ENCODE results near the gene CASP14. TPM values are rescaled to one million over a fixed set of nuclear protein-coding genes. Genes with fewer than 3 reads are reported as not detected.

Gene CASP14
- total and polyA plus RNA-seq, 2 experiments from 2014 or later, result not detected

DNA sequence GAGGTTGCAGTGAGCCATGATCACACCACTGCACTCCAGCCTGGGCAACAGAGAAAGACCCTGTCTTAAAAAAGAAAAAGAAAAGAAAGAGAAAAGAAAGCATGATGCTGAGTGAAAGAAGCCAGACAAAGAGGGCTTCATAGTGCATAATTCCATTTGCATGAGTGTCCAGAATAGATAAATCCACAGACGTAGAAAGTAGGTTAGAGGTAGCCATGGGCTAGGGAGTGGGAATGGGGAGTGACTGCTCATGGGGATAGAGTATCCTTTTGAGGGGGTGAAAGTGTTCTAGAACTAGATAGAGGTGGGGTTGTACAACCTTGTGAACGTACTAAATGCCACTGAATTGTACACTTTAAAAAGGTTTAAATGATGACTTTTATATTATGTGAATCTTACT is 25.1 kb downstream of the CASP14 start:
- no peak overlapping the region for H3K27ac ChIP-seq (ENCODE audit: low read depth)
- H3K36me3 ChIP-seq (ENCODE audit: insufficient read depth), result no peaks in the 10 kb centered on the region
- H3K9me3 Mint-ChIP-seq, result peaks cover 32% of the 10 kb centered on the region
- H3F3A ChIP-seq (replicated peaks; ENCODE audit: low read depth), result no peaks in the 10 kb centered on the region
- no peak overlapping the region for H3K4me2 ChIP-seq
- H3K4me1 Mint-ChIP-seq, result no peaks in the 10 kb centered on the region
- no peaks in the 10 kb centered on the region for H3K4me1 ChIP-seq (ENCODE audit: insufficient read depth)
- H3K27me3 Mint-ChIP-seq (ENCODE audit: insufficient read depth, low read depth, poor library complexity), result peaks cover 2% of the 10 kb centered on the region
- DNase-seq (ENCODE audit: low spot score) (no peak), ATAC-seq (no peak)
- TF ChIP-seq, protein P1, sequence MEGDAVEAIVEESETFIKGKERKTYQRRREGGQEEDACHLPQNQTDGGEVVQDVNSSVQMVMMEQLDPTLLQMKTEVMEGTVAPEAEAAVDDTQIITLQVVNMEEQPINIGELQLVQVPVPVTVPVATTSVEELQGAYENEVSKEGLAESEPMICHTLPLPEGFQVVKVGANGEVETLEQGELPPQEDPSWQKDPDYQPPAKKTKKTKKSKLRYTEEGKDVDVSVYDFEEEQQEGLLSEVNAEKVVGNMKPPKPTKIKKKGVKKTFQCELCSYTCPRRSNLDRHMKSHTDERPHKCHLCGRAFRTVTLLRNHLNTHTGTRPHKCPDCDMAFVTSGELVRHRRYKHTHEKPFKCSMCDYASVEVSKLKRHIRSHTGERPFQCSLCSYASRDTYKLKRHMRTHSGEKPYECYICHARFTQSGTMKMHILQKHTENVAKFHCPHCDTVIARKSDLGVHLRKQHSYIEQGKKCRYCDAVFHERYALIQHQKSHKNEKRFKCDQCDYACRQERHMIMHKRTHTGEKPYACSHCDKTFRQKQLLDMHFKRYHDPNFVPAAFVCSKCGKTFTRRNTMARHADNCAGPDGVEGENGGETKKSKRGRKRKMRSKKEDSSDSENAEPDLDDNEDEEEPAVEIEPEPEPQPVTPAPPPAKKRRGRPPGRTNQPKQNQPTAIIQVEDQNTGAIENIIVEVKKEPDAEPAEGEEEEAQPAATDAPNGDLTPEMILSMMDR (conservative IDR thresholded peaks at IDR 0.05; ENCODE audit: low read depth in 2 of 2), result no peak
- TF ChIP-seq EZH2phosphoT487 (IDR thresholded peaks at IDR 0.05; ENCODE audit: unreplicated experiment), result no peak
- TF ChIP-seq EZH2 (IDR thresholded peaks at IDR 0.05; ENCODE audit: low read depth, unreplicated experiment), result no peak
- TF ChIP-seq ZNF114 (CRISPR knock-in tag; IDR thresholded peaks at IDR 0.05), result no peak
- TF ChIP-seq, protein P2, sequence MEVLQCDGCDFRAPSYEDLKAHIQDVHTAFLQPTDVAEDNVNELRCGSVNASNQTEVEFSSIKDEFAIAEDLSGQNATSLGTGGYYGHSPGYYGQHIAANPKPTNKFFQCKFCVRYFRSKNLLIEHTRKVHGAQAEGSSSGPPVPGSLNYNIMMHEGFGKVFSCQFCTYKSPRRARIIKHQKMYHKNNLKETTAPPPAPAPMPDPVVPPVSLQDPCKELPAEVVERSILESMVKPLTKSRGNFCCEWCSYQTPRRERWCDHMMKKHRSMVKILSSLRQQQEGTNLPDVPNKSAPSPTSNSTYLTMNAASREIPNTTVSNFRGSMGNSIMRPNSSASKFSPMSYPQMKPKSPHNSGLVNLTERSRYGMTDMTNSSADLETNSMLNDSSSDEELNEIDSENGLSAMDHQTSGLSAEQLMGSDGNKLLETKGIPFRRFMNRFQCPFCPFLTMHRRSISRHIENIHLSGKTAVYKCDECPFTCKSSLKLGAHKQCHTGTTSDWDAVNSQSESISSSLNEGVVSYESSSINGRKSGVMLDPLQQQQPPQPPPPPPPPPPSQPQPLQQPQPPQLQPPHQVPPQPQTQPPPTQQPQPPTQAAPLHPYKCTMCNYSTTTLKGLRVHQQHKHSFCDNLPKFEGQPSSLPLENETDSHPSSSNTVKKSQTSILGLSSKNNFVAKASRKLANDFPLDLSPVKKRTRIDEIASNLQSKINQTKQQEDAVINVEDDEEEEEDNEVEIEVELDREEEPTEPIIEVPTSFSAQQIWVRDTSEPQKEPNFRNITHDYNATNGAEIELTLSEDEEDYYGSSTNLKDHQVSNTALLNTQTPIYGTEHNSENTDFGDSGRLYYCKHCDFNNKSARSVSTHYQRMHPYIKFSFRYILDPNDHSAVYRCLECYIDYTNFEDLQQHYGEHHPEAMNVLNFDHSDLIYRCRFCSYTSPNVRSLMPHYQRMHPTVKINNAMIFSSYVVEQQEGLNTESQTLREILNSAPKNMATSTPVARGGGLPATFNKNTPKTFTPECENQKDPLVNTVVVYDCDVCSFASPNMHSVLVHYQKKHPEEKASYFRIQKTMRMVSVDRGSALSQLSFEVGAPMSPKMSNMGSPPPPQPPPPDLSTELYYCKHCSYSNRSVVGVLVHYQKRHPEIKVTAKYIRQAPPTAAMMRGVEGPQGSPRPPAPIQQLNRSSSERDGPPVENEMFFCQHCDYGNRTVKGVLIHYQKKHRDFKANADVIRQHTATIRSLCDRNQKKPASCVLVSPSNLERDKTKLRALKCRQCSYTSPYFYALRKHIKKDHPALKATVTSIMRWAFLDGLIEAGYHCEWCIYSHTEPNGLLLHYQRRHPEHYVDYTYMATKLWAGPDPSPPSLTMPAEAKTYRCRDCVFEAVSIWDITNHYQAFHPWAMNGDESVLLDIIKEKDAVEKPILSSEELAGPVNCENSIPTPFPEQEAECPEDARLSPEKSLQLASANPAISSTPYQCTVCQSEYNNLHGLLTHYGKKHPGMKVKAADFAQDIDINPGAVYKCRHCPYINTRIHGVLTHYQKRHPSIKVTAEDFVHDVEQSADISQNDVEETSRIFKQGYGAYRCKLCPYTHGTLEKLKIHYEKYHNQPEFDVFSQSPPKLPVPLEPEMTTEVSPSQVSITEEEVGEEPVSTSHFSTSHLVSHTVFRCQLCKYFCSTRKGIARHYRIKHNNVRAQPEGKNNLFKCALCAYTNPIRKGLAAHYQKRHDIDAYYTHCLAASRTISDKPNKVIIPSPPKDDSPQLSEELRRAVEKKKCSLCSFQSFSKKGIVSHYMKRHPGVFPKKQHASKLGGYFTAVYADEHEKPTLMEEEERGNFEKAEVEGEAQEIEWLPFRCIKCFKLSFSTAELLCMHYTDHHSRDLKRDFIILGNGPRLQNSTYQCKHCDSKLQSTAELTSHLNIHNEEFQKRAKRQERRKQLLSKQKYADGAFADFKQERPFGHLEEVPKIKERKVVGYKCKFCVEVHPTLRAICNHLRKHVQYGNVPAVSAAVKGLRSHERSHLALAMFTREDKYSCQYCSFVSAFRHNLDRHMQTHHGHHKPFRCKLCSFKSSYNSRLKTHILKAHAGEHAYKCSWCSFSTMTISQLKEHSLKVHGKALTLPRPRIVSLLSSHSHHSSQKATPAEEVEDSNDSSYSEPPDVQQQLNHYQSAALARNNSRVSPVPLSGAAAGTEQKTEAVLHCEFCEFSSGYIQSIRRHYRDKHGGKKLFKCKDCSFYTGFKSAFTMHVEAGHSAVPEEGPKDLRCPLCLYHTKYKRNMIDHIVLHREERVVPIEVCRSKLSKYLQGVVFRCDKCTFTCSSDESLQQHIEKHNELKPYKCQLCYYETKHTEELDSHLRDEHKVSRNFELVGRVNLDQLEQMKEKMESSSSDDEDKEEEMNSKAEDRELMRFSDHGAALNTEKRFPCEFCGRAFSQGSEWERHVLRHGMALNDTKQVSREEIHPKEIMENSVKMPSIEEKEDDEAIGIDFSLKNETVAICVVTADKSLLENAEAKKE (CRISPR knock-in tag; IDR thresholded peaks at IDR 0.05), result no peak
- TF ChIP-seq CREB1 (CRISPR knock-in tag; IDR thresholded peaks at IDR 0.05; ENCODE audit: low read depth), result no peak
- no peak for TF ChIP-seq ZNF331 (CRISPR knock-in tag; IDR thresholded peaks at IDR 0.05; ENCODE audit: low read depth)
- TF ChIP-seq POLR2AphosphoS5 (IDR thresholded peaks at IDR 0.05; ENCODE audit: low read depth), result no peak
- TF ChIP-seq NANOG (IDR thresholded peaks at IDR 0.05; ENCODE audit: borderline replicate concordance), result no peak
- H3K27ac Mint-ChIP-seq, result no peak overlapping the region
- H3K9me2 ChIP-seq (ENCODE audit: insufficient read depth), result no peaks in the 10 kb centered on the region
- H2AFZ ChIP-seq, result no peak overlapping the region
- no peaks in the 10 kb centered on the region for H3K36me3 Mint-ChIP-seq (ENCODE audit: low read depth)
- no peak overlapping the region for H3K4me3 ChIP-seq
- H3K79me2 ChIP-seq (replicated peaks; ENCODE audit: insufficient read depth), result no peaks in the 10 kb centered on the region
- H3K4me3 Mint-ChIP-seq, result no peak overlapping the region
- H3K27me3 ChIP-seq (ENCODE audit: insufficient read depth), result no peaks in the 10 kb centered on the region
- no peaks in the 10 kb centered on the region; the same call in 1 of the 2 replicates for H4K20me1 ChIP-seq (replicated peaks; ENCODE audit: insufficient read depth)
